ENCODE results near the gene DUSP16.

The DUSP16 gene

GRCh38 chr12:12550277-12550676 is 12.4 kb downstream of the DUSP16 start:
- FAIRE-seq, result peak; percentile 47
- DNase-seq (ENCODE audit: extremely low spot score, insufficient read length, low read depth), result no peak

DNA sequence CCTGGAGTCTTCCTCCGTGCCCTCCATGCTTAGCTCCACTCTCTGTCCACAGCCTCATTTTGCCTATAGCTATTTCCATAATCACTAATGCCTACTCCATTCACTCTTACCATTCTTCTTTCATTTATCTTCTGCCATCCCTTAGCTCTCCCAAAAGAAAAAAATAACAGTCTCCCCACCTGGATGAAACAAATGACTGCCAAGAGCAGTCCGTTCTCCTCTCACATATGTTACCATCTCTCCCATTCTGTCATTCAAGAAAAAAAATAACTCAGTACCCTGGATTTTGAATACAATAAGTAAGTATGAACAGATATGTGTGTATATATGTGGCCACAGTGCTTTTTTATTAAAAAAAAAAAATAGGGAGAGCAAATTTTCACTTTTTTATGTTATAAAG is 13.2 kb downstream of the DUSP16 start:
- FAIRE-seq (no peak), DNase-seq (ENCODE audit: extremely low spot score, insufficient read length, low read depth) (no peak)

GRCh38 chr12:12548713-12549112 is 13.9 kb downstream of the DUSP16 start:
- FAIRE-seq (no peak), DNase-seq (ENCODE audit: extremely low spot score, insufficient read length, low read depth) (no peak)

DNA sequence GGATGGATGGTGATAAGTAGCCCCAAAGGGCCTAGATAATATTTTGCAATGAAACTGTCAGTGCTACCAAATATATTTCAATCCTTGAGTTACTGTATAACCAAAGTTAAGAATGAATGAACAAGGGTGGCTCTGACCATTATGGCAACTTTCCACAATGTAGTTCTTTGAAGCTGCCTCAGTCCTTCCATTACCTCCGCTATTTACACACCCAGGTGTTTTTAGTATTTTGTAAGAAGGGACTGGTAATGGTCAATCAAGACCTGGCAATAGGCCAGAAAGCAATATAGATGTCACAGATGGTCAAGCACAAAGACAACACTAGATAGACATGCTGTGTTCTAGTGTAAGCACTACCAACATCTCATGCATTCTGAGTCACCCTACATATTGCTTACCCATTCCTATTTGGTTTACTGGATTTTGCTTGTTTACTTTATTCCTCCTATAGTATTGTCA is 16.3 kb downstream of the DUSP16 start:
- DNase-seq (ENCODE audit: extremely low spot score, insufficient read length, low read depth) (no peak), FAIRE-seq (peak; percentile 84)

GRCh38 chr12:12543959-12544358 is 18.7 kb downstream of the DUSP16 start:
- FAIRE-seq (no peak), DNase-seq (ENCODE audit: extremely low spot score, insufficient read length, low read depth) (no peak)

DNA sequence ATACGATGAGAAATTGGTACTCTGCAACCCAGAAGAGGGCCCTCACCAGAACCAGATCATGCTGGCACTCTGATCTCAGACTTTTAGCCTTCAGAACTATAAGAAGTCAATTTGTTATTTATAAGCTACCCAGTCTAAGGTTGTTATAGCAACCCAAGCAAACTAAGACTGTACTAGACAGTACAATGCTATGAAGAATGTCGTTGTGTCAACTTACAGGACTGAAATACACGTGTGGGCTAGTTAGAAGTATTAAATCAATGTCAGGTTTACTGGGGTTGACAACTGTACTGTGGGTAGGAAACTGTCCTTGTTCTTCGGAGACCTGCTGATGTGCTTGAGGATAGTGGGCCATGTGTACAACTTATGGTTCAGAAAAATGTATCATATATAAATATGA is 19.7 kb downstream of the DUSP16 start:
- FAIRE-seq (peak; percentile 29), DNase-seq (ENCODE audit: extremely low spot score, insufficient read length, low read depth) (no peak)

GRCh38 chr12:12542286-12542685 is 20.4 kb downstream of the DUSP16 start:
- FAIRE-seq (no peak), DNase-seq (ENCODE audit: extremely low spot score, insufficient read length, low read depth) (no peak)

DNA sequence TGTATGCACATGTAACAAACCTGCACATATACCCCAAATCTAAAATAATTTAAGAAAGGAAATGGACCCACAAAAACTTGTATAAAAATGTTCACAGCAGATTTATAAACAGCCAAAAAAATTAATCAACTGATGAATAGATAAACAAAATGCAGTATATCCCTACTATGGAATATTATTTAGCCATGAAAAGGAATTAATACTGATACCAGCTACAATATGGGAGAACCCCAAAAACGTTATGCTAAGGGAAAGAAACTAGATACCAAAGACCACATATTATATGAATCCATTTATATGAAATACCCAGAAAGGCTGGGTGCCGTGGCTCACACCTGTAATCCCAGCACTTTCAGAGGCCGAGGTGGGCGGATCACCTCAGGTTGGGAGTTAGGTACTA is 20.9 kb downstream of the DUSP16 start:
- FAIRE-seq (no peak), DNase-seq (ENCODE audit: extremely low spot score, insufficient read length, low read depth) (no peak)

DNA sequence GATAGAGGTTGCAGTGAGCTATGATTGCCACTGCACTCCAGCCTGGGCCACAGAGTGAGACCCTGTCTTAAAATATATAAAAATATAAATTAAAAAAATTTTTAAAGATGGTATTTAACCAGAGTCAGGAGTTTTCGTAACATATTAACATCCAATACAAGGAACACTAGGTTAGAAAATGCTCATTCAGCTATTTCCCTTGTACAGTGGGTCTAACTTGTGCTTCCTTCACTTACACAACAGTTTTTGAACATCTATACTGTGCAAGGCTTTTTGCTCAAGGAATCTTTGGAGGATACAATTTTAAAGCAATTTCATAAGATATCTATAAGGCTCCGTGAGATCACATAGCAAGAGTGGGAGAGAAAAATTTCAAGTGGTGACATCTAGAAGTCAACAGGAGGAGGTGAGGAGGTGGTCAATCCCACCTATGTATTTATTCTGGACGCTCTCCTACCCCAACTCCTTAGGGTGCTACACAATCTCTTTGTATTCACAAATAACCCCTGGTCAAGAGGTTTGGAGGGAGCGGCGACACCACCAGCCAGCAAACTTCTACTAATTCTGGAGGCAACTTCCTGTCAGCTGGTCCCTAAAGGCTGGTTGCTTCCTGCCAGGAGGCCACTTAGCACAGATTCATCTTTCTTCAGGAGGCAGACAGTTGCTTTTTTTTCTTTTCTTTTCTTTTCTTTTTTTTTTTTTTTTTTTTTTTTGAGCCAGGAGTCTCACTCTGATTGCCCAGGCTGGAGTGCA is 22.2 kb downstream of the DUSP16 start:
- FAIRE-seq (peak; percentile 78), DNase-seq (ENCODE audit: extremely low spot score, insufficient read length, low read depth) (no peak)

- FAIRE-seq (no peak), DNase-seq (ENCODE audit: extremely low spot score, insufficient read length, low read depth) (no peak)
Measured at GRCh38 chr12:12539028-12539810, 23.4 kb downstream of the DUSP16 start.

DNA sequence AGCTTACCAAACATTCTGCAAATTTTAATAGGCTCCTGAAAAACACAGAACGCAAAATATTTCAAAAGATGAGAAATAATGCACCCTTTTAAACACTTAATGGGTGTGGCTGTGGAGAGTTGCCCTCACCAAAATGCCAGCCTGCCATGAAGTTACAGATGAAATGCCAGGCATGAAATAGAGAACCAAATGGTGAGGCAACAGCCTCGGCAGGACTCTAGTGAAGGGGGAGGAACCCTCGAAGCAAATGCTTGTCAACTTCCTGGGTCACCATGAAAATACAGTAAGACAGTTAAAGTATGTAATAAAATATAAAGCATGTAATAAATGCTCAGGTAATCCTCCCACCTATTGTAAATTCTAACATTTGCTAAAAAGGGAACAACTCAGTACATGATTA is 24.1 kb downstream of the DUSP16 start:
- no peak for FAIRE-seq
- DNase-seq (ENCODE audit: extremely low spot score, insufficient read length, low read depth), result no peak

DNA sequence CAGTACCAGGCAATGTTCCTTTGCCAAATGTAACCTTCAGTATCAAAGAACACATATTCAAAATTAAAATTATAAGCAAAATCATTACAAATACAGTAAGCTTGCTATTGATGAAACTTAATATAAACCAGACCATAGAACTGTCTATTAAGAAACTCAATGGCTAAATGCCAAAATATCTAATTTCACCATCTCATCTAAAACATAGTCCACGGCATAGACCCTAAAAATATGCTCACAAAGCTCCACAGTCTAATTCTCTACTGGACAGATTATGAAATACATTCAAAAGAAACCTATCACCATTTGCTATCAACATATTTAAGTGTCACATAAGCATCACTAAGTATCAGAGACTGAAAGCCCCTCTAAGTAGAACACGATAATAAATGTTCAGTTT is 25.2 kb downstream of the DUSP16 start:
- FAIRE-seq (no peak), DNase-seq (ENCODE audit: extremely low spot score, insufficient read length, low read depth) (no peak)

DNA sequence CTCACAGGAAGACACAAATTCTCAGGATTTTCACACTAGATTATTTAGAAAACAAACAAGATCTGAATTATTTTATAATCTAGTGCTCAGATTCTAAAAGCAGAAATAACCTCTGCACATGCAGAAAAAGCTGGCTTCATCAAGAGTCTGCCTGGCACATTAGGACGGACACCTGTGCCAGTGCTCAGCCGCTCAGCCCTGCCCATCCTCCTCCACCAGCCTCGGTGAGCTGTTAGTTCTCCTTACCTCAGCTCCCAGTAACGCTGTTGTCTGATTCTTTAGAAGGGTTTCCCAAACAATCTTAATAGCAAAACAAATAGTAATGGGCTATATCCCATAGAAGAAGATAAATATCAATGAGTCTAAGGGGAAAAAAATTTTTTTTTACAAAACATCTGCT is 27.7 kb downstream of the DUSP16 start:
- FAIRE-seq, result no peak
- DNase-seq (ENCODE audit: extremely low spot score, insufficient read length, low read depth), result no peak

- peak; percentile 15 for FAIRE-seq
- no peak for DNase-seq (ENCODE audit: extremely low spot score, insufficient read length, low read depth)
Measured at GRCh38 chr12:12534166-12534866, 28.3 kb downstream of the DUSP16 start.

- no peak for FAIRE-seq
- no peak for DNase-seq (ENCODE audit: extremely low spot score, insufficient read length, low read depth)
Measured at GRCh38 chr12:12533238-12533829, 29.3 kb downstream of the DUSP16 start.

- FAIRE-seq, result no peak
- DNase-seq (ENCODE audit: extremely low spot score, insufficient read length, low read depth), result no peak
Measured at GRCh38 chr12:12531194-12531593, 31.5 kb downstream of the DUSP16 start.

GRCh38 chr12:12529783-12530421 is 32.8 kb downstream of the DUSP16 start:
- peak; percentile 50 for FAIRE-seq
- DNase-seq (ENCODE audit: extremely low spot score, insufficient read length, low read depth), result no peak

GRCh38 chr12:12528361-12529270 is 34.0 kb downstream of the DUSP16 start:
- FAIRE-seq (no peak), DNase-seq (ENCODE audit: extremely low spot score, insufficient read length, low read depth) (no peak)

DNA sequence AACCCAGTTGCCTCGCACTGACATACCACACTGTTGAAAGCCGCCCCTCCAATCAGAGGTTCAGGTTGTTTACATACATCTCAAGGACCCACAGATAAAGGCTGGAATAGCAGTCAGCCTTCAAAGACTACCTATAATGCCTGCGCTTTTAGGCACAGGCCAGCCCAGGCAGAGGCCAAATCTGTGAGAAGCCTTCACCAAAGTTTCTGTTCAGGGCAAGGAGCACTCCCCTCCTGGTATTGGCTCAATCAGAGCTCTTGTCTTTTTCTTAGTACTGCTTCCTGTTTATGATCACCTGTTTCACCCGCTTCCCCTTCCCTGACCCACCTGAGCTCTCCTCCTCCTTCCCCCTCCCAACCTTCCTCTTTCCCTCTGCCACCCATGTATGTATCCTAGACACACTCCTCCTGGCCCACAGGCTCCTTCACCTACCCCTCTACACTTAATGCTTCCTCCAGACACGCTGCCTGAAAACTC is 34.8 kb downstream of the DUSP16 start:
- DNase-seq (ENCODE audit: extremely low spot score, insufficient read length, low read depth), result no peak
- FAIRE-seq, result peak; percentile 59
